Suppressor macrophage (primary cell): Measurements from ENCODE around the gene TOR2A.

Source experiments
- DNase-seq, 4 experiments: peaks; one replicate each; pipeline ENCODE4 v3.0.0-alpha.2; 2020 to 2022

The TOR2A gene

GRCh38 chr9:127697575-127697974 lies 37.5 kb downstream of the TOR2A start:
- DNase-seq: no peak

DNA sequence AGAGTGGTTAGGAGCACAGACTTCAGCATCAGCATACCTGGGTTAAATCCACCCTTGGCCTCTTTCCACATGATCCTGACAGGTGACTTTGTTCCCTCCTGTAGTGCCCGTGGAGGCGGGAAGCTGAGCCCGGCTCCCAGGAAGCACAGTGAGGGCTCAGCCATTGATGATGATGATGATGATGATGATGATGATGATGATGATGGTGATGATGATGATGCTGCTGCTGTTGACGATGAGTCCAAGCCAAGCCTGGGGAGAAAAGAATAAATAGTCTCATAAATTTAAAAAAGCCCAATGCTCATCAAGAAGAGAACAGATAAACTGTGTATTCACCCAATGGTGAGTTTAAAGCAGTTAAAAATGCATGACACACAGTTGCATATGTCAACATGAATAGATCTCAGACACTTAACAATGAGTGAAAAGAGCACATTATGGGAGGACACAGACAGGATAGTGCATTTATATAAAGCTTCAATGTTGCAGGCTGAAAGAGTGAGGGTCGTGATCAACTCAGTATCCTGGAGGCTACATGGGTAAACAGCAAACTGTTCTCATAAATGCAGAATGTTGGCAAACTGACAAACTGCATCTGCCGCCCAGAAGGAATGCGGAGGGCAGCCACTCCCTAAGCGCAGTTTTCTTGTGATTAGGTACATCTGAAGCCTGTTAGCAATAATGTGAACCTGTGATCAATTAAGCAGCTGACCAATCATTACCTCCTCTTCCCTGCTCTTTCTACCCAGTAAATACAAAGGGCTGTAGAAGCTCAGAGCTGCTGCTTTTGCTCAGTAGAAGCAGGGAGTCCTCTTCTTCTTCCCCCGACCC lies 40.0 kb downstream of the TOR2A start:
- no peak for DNase-seq

DNA sequence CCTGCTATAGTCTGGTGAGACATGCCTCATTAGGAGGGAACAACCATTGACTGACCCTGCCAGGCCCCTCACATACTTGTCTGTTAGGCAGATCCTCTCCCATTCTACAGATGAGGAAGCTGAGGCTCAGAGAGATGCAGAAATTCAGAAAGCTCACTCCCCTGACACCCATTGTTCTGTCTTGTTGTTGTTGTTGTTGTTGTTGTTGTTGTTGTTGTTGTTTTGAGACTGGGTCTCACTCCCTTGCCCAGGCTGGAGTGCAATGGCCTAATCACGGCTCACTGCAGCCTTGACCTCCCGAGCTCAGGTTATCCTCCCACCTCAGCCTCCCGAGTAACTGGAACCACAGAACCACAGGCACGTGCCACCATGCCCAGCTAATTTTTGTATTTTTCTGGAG lies 41.4 kb downstream of the TOR2A start:
- DNase-seq: no peak

DNA sequence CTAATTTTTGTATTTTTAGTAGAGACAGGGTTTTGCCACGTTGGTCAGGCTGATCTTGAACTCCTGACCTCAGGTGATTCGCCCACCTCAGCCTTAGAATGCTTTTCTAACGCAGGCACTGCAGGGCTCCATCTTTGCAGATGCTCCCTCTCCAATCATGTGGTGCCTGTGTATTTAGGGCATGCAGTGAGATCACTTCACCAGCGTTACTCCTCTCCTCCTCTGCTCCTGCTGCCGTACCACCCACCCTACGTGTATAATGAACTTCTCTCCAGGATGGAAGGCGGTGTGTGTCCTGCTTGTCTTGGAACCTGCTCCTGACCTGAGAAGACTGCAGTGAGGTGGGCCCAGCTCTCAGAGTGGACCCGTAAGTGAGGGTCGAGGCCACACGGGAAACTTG lies 42.0 kb downstream of the TOR2A start:
- DNase-seq: no peak

DNA sequence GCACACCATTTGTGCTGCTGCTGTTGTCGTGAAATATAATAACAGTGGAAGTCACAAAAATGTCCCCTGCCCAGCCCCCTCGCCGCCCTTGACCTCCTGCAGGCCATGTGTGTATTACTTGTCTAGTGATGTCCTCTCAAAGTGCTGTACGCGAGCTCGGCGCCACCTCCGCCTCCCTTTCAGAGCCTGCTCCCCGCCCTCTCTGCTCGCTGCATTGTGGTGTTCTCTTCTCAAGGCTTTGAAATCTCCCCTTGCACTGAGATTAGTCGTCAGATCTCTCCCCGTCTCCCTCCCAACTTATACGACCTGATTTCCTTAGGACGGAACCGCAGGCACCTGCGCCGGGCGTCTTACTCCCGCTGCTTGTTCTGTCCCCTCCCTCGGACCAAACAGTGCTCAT lies 43.0 kb downstream of the TOR2A start:
- no peak for DNase-seq

- DNase-seq: no peak
Measured at GRCh38 chr9:127690735-127691134, 44.4 kb downstream of the TOR2A start.

- DNase-seq: no peak
Measured at GRCh38 chr9:127689329-127690000, 45.6 kb downstream of the TOR2A start.

DNA sequence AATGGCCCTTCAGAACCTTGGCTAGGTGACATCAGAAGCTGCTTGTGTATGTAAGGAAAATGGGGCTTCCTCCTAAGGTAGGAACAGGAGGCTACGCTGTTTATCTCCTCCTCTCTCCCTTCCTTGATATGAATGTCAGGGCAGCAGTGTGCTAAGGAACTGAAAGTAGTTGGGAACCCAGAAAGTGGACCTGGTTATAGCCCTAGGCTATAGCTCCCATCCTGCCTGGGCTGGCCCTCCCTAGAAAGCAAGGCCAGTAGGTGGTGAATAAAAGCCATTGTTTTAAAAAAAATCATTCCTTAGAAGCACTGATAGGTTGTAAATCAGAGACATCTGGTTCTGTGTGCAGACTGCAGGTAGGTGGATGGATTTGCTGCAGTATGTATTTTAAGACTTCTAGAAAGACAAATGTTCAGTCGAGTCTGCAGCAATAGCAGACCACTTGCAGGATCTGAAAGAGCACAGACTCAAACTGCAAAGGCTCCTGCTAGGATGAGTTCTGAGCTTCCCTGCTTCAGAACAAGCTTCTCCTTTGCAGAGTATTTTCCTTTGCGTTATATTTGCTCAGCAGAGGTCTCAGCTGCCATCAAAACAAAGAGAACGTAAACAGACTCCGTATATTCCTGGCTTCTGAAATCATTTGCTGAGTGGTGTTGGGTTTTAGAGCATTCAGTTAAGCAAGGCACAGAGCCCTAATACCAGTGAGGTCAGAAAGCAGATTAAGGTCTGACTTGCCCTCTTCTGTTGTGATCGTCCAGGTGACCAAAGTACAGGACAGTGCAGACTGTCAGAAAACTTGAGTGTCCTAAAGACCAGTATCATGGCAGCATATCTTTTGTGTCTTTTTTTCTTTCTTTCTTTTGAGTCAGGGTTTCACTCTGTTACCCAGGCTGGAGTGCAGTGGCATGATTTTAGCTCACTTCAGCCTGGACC lies 48.4 kb downstream of the TOR2A start:
- no peak for DNase-seq

GRCh38 chr9:127684576-127684975 lies 50.5 kb downstream of the TOR2A start:
- DNase-seq: no peak

DNA sequence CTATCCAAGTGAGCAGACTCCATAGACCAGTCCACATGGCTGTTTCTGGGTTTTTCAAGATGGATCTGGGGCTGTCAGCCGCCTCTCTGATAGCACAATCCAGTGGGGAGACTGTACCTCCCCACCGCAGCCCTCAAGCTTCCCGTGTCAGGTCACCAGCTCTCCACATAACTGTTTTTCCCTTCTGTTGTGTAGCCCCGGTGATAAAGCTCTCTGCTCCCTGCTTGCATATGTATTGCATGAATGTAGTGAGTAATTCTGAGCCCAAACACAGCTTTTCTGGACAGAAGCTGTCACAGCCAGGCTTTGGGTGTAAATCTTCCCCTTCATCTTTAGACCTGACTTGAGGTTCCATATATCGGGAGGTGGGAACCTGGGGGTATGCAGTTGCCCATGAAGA lies 51.4 kb downstream of the TOR2A start:
- DNase-seq: no peak

DNA sequence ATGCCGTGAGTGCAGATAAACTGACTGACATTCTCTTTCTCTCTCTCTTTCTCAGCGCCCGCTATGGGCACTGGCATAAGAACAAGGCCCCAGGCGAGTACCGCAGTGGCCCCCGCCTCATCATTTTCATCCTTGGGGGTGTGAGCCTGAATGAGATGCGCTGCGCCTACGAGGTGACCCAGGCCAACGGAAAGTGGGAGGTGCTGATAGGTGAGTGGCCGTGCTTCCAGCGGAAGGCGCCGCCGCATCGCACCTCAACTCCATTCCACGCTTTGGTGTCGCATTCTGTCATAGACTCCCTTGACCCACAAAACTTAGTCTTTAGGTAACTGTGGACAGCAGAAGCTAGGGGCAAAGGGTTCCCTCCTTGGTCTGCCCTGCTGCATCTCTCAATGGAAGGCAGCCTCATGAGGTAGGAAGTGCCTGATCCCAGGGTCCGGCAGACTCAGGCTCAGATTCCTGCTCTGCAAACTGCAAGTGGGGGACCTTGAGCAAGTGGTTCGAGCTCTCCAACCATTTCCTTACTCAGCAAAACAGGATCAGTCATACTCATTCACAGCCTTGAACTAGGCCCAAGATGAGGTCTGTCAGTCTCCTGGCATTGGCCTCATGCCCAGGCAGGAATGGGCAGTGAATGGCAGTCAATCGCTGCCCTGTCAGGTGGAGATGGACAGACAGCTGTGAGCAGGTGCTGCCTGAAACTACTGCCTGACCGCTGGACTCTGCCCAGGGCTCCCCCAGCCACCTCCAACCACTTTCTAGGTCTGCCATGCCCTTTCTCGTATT lies 52.5 kb downstream of the TOR2A start:
- no peak for DNase-seq
